OCI-LY7 (cell line): ENCODE measurements around the gene CCDC85A.

Source experiments
- CTCF ChIP-seq: fragments of 200-600 bp; sonication (generic); conservative IDR thresholded peaks from 2 replicates; pipeline ENCODE4 v1.5.1; 2014; ENCODE audit warnings: mild to moderate bottlenecking, antibody characterized with exemption, low read length, moderate library complexity, mixed read lengths
- EZH2phosphoT487 ChIP-seq: fragments of 200-600 bp; sonication (generic); IDR thresholded peaks from 2 replicates; pipeline ENCODE4 v1.6.1; 2018; ENCODE audit warnings: low read depth, borderline replicate concordance, mild to moderate bottlenecking, mixed run types, antibody characterized with exemption, low read length, moderate library complexity, mixed read lengths

- TF ChIP-seq CTCF (no peak), EZH2phosphoT487 (no peak)
Observed at GRCh38 chr2:56227811-56228210, 44.0 kb downstream of the CCDC85A start.
